Measurements from ENCODE around the gene TENT4A. TPM values are rescaled to one million over a fixed set of nuclear protein-coding genes. Genes with fewer than 3 reads are reported as not detected.
"Not testable (repeated sequence)": the region's sequence is repeated elsewhere in the genome, so short reads cannot be mapped to it uniquely, and the experiment has no call there.

Gene TENT4A
- polyA plus RNA-seq (2013, experiment 1 of 2): 18.7 TPM
- 19.1 TPM for polyA plus RNA-seq (2013, experiment 2 of 2)

DNA sequence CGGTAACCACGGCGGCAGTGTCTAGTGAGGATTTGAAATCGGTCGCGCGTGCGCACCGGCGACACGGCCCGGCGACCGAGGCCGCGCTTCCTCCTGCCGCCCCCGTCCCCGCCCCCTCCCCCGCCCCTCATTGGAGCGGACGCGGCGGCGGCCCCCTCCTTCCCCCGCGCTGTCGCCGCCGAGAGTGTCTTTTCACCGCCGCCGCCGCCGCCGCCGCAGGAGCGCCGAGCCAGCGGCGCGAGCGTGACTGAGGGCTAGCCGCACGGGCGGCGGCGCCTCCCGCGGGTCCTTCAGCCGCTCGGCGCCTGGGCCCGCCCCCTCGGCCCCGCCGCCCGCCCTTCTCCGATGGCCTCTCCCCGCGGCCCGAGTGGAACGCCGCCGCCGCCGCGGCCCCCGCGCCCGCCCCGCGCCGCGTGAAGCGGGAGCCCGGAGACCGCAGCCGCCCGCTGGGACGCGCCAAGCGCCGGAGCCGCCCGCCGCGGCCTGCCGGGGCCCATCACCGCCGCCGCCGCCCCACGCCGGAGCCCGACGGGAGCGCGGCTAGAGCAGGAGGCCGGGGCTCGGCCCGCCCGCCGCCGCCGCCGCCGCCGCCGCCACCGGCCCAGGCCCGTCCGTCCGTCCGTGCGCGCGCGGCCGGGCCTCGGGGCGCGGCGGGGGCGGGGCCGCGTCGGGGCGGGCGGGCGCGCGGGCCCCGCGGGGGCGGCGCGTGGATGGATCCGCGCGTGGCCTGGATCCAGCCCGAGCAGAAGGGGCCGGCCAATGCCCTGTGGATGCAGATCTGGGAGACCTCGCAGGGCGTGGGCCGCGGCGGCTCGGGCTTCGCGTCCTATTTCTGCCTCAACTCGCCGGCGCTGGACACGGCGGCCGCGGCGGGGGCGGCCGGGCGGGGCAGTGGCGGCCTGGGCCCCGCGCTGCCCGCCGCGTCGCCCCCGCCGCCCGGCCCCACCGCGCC, at the start of gene TENT4A:
Gene TENT4A (plus strand): TSS at position 159 of the 952 bp plus-strand sequence. CDS start 552 bp downstream, at position 711.
- H3K4me1 ChIP-seq (ENCODE audit: control insufficient read depth, insufficient read depth, low read depth, low read length): peaks cover 37% of the 10 kb centered on the region
- H3K18ac ChIP-seq (ENCODE audit: low read depth in 1 of 2, low read length in 2 of 2): peak within 1 kb of the TSS; percentile 81 to 98
- H3K79me1 ChIP-seq (replicated peaks; ENCODE audit: low read length, poor library complexity, severe bottlenecking): no peaks in the 10 kb centered on the region
- H3K14ac ChIP-seq (ENCODE audit: low read length in 2 of 2): peak within 1 kb of the TSS in 1 of 2 experiments; percentile 96
- peak within 1 kb of the TSS; percentile 76 for H4K8ac ChIP-seq (ENCODE audit: low read length)
- no peaks in the 10 kb centered on the region for H3K27me3 ChIP-seq (ENCODE audit: control insufficient read depth in 1 of 2, insufficient read depth in 1 of 2, low read length in 2 of 2)
- H2BK120ac ChIP-seq (ENCODE audit: low read depth, low read length): peak within 1 kb of the TSS; percentile 83
- H3K27ac ChIP-seq (ENCODE audit: low read length, poor library complexity, severe bottlenecking): peak within 1 kb of the TSS; percentile 85
- H3K4me2 ChIP-seq (ENCODE audit: low read length, poor library complexity, severe bottlenecking): peak within 1 kb of the TSS; percentile 98
- H4K91ac ChIP-seq (ENCODE audit: low read length): peak within 1 kb of the TSS; percentile 80
- DNase-seq: no peak
- peak within 1 kb of the TSS in 1 of 2 experiments; percentile 69 for H2BK12ac ChIP-seq (ENCODE audit: low read length in 2 of 2)
- peak within 1 kb of the TSS; percentile 89 to 92 for H3K4me3 ChIP-seq (ENCODE audit: insufficient read depth in 1 of 2, low read depth in 1 of 2, low read length in 2 of 2)
- 1% methylated on average over 39 of the region's 174 CpGs for WGBS
- peaks cover 0 to 20% of the 10 kb centered on the region in 2 experiments for H3K36me3 ChIP-seq (ENCODE audit: control insufficient read depth in 1 of 2, insufficient read depth in 2 of 2, low read depth in 1 of 2, low read length in 2 of 2)
- H2AFZ ChIP-seq (ENCODE audit: low read depth, low read length): peak within 1 kb of the TSS; percentile 94
- H3K9ac ChIP-seq (ENCODE audit: low read length): peak within 1 kb of the TSS; percentile 93
- H3K9me3 ChIP-seq (ENCODE audit: control insufficient read depth, low read length): no peaks in the 10 kb centered on the region
- peak within 1 kb of the TSS in 1 of 2 experiments; percentile 76 for H3K4ac ChIP-seq (ENCODE audit: low read depth in 1 of 2, low read length in 2 of 2)
- no peak within 1 kb of the TSS for H2AK5ac ChIP-seq (ENCODE audit: low read length, severe bottlenecking)
- H3K23ac ChIP-seq (ENCODE audit: low read length in 2 of 2): peak within 1 kb of the TSS in 1 of 2 experiments; percentile 94
- peak within 1 kb of the TSS; percentile 96 for H2BK5ac ChIP-seq (ENCODE audit: low read depth, low read length, poor library complexity, severe bottlenecking)
- H2BK15ac ChIP-seq (ENCODE audit: low read depth, poor library complexity, severe bottlenecking): peak within 1 kb of the TSS; percentile 89

DNA sequence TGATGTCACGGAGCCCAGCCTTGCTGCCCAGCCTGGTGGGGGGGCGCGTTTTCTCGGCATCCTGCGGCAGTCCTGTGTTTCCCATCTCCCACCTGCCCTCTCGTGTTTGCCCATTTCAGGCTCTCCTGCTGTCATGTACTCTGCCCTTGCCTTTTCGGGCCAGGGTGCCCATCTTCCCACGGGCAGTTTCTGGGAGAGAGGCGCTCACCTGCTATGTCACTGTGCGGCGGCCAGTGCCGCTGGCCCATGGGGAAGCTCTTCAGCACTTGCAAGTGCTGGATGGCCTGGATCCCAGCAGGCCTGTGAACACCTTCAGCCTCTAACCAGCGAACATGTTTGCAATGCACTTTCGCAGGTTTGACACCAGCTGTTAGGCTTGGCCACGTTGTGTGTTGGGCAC, 46.5 kb upstream of the TENT4A start:
- Histone ChIP-seq H3K4me2 (ENCODE audit: low read length, poor library complexity, severe bottlenecking) (no peak overlapping the region), H3K27me3 (ENCODE audit: control insufficient read depth in 1 of 2, insufficient read depth in 1 of 2, low read length in 2 of 2) (no peaks in the 10 kb centered on the region), H2BK15ac (ENCODE audit: low read depth, poor library complexity, severe bottlenecking) (no peak overlapping the region), H3K23ac (ENCODE audit: low read length in 2 of 2) (no peak overlapping the region), H4K8ac (ENCODE audit: low read length) (no peak overlapping the region), H4K91ac (ENCODE audit: low read length) (no peak overlapping the region), H3K4me1 (ENCODE audit: control insufficient read depth, insufficient read depth, low read depth, low read length) (peaks cover 4% of the 10 kb centered on the region), H3K4ac (ENCODE audit: low read depth in 1 of 2, low read length in 2 of 2) (no peak overlapping the region), H3K9ac (ENCODE audit: low read length) (no peak overlapping the region), H3K36me3 (ENCODE audit: control insufficient read depth in 1 of 2, insufficient read depth in 2 of 2, low read depth in 1 of 2, low read length in 2 of 2) (peaks cover 31 to 40% of the 10 kb centered on the region in 2 experiments), H3K14ac (ENCODE audit: low read length in 2 of 2) (no peak overlapping the region), H2BK12ac (ENCODE audit: low read length in 2 of 2) (no peak overlapping the region), H3K18ac (ENCODE audit: low read depth in 1 of 2, low read length in 2 of 2) (no peak overlapping the region), H2BK5ac (ENCODE audit: low read depth, low read length, poor library complexity, severe bottlenecking) (no peak overlapping the region), H2BK120ac (ENCODE audit: low read depth, low read length) (no peak overlapping the region), H3K9me3 (ENCODE audit: control insufficient read depth, low read length) (no peaks in the 10 kb centered on the region), H3K4me3 (ENCODE audit: insufficient read depth in 1 of 2, low read depth in 1 of 2, low read length in 2 of 2) (no peak overlapping the region), H3K79me1 (replicated peaks; ENCODE audit: low read length, poor library complexity, severe bottlenecking) (peaks cover 3% of the 10 kb centered on the region), H2AK5ac (ENCODE audit: low read length, severe bottlenecking) (no peak overlapping the region), H3K27ac (ENCODE audit: low read length, poor library complexity, severe bottlenecking) (no peak overlapping the region), H2AFZ (ENCODE audit: low read depth, low read length) (no peak overlapping the region)
- no peak for DNase-seq
- WGBS: 91% methylated on average over 15 of the region's 15 CpGs

GRCh38 chr5:6667648-6668047, 45.6 kb upstream of the TENT4A start:
- H3K36me3 ChIP-seq (ENCODE audit: control insufficient read depth in 1 of 2, insufficient read depth in 2 of 2, low read depth in 1 of 2, low read length in 2 of 2): peaks cover 26 to 40% of the 10 kb centered on the region in 2 experiments

GRCh38 chr5:6668717-6669116, 44.5 kb upstream of the TENT4A start:
- H3K9me3 ChIP-seq (ENCODE audit: control insufficient read depth, low read length); DNase-seq; H3K27me3 ChIP-seq (ENCODE audit: control insufficient read depth in 1 of 2, insufficient read depth in 1 of 2, low read length in 2 of 2); H3K14ac ChIP-seq (ENCODE audit: low read length in 2 of 2); H3K27ac ChIP-seq (ENCODE audit: low read length, poor library complexity, severe bottlenecking); H2BK5ac ChIP-seq (ENCODE audit: low read depth, low read length, poor library complexity, severe bottlenecking); H4K8ac ChIP-seq (ENCODE audit: low read length); H2AFZ ChIP-seq (ENCODE audit: low read depth, low read length); H3K79me1 ChIP-seq (replicated peaks; ENCODE audit: low read length, poor library complexity, severe bottlenecking); H3K4ac ChIP-seq (ENCODE audit: low read depth in 1 of 2, low read length in 2 of 2); H2BK120ac ChIP-seq (ENCODE audit: low read depth, low read length); H3K4me2 ChIP-seq (ENCODE audit: low read length, poor library complexity, severe bottlenecking); H3K23ac ChIP-seq (ENCODE audit: low read length in 2 of 2); H2BK15ac ChIP-seq (ENCODE audit: low read depth, poor library complexity, severe bottlenecking); H3K18ac ChIP-seq (ENCODE audit: low read depth in 1 of 2, low read length in 2 of 2); H4K91ac ChIP-seq (ENCODE audit: low read length); H3K4me3 ChIP-seq (ENCODE audit: insufficient read depth in 1 of 2, low read depth in 1 of 2, low read length in 2 of 2); H3K4me1 ChIP-seq (ENCODE audit: control insufficient read depth, insufficient read depth, low read depth, low read length); H2AK5ac ChIP-seq (ENCODE audit: low read length, severe bottlenecking); H3K9ac ChIP-seq (ENCODE audit: low read length): not testable (repeated sequence)
- WGBS: 92% methylated on average over 8 of the region's 9 CpGs
- peaks cover 20 to 38% of the 10 kb centered on the region in 2 experiments for H3K36me3 ChIP-seq (ENCODE audit: control insufficient read depth in 1 of 2, insufficient read depth in 2 of 2, low read depth in 1 of 2, low read length in 2 of 2)
- peak overlapping the region in 1 of 2 experiments; percentile 25 for H2BK12ac ChIP-seq (ENCODE audit: low read length in 2 of 2)

More at GRCh38 chr5:6667648-6668047, 45.6 kb upstream of the TENT4A start:
- Histone ChIP-seq H2BK5ac (ENCODE audit: low read depth, low read length, poor library complexity, severe bottlenecking) (no peak overlapping the region), H2BK12ac (ENCODE audit: low read length in 2 of 2) (no peak overlapping the region), H3K4me3 (ENCODE audit: insufficient read depth in 1 of 2, low read depth in 1 of 2, low read length in 2 of 2) (no peak overlapping the region), H2BK15ac (ENCODE audit: low read depth, poor library complexity, severe bottlenecking) (no peak overlapping the region), H3K9me3 (ENCODE audit: control insufficient read depth, low read length) (no peaks in the 10 kb centered on the region), H3K4me2 (ENCODE audit: low read length, poor library complexity, severe bottlenecking) (no peak overlapping the region), H3K4me1 (ENCODE audit: control insufficient read depth, insufficient read depth, low read depth, low read length) (peaks cover 4% of the 10 kb centered on the region), H4K91ac (ENCODE audit: low read length) (no peak overlapping the region), H3K14ac (ENCODE audit: low read length in 2 of 2) (no peak overlapping the region), H3K27me3 (ENCODE audit: control insufficient read depth in 1 of 2, insufficient read depth in 1 of 2, low read length in 2 of 2) (no peaks in the 10 kb centered on the region), H3K9ac (ENCODE audit: low read length) (no peak overlapping the region), H2BK120ac (ENCODE audit: low read depth, low read length) (no peak overlapping the region), H3K27ac (ENCODE audit: low read length, poor library complexity, severe bottlenecking) (no peak overlapping the region), H3K79me1 (replicated peaks; ENCODE audit: low read length, poor library complexity, severe bottlenecking) (peaks cover 3% of the 10 kb centered on the region), H4K8ac (ENCODE audit: low read length) (no peak overlapping the region), H2AK5ac (ENCODE audit: low read length, severe bottlenecking) (no peak overlapping the region), H3K4ac (ENCODE audit: low read depth in 1 of 2, low read length in 2 of 2) (no peak overlapping the region), H3K23ac (ENCODE audit: low read length in 2 of 2) (no peak overlapping the region), H3K18ac (ENCODE audit: low read depth in 1 of 2, low read length in 2 of 2) (no peak overlapping the region), H2AFZ (ENCODE audit: low read depth, low read length) (no peak overlapping the region)
- DNase-seq: no peak
- 94% methylated on average over 4 of the region's 5 CpGs for WGBS
